HepG2 (cell line): ENCODE results near the gene DLX4. TPM values are rescaled to one million over a fixed set of nuclear protein-coding genes. Genes with fewer than 3 reads are reported as not detected.

Experiments
- BCL6 ChIP-seq: IDR thresholded peaks from 2 replicates; pipeline ENCODE4 v1.6.1; 2016; ENCODE audit warnings: missing genetic modification reagents, missing compliant biosample characterization
- CBFB ChIP-seq: sonication (generic); formaldehyde crosslinking; IDR thresholded peaks from 2 replicates; pipeline ENCODE4 v1.4.0; 2020; ENCODE audit warnings: missing genetic modification reagents
- HIC2 ChIP-seq: sonication (generic); formaldehyde crosslinking; IDR thresholded peaks from 2 replicates; pipeline ENCODE4 v1.9.0; 2022; ENCODE audit warnings: low read depth, missing genetic modification reagents
- IRF9 ChIP-seq: sonication (generic); formaldehyde crosslinking; IDR thresholded peaks from 2 replicates; pipeline ENCODE4 v1.8.0; 2022; ENCODE audit warnings: missing genetic modification reagents, mild to moderate bottlenecking, borderline replicate concordance
- PHF8 ChIP-seq: sonication (generic); formaldehyde crosslinking; IDR thresholded peaks from 2 replicates; pipeline ENCODE4 v1.5.0; 2020; ENCODE audit warnings: missing genetic modification reagents
- RORA ChIP-seq: sonication (generic); formaldehyde crosslinking; IDR thresholded peaks from 2 replicates; pipeline ENCODE4 v1.5.0; 2020; ENCODE audit warnings: mild to moderate bottlenecking, missing genetic modification reagents, moderate library complexity
- THRA ChIP-seq: sonication (generic); formaldehyde crosslinking; IDR thresholded peaks from 2 replicates; pipeline ENCODE4 v1.4.0; 2020; ENCODE audit warnings: missing genetic modification reagents, borderline replicate concordance
- ZBTB1 ChIP-seq: sonication (generic); formaldehyde crosslinking; IDR thresholded peaks from 2 replicates; pipeline ENCODE4 v1.4.0; 2020; ENCODE audit warnings: missing genetic modification reagents, borderline replicate concordance
- ZBTB38 ChIP-seq: sonication (generic); formaldehyde crosslinking; IDR thresholded peaks from 2 replicates; pipeline ENCODE4 v1.5.1; 2020; ENCODE audit warnings: mild to moderate bottlenecking, missing genetic modification reagents
- ZNF333 ChIP-seq: sonication (generic); formaldehyde crosslinking; IDR thresholded peaks from 2 replicates; pipeline ENCODE4 v1.4.0; 2020; ENCODE audit warnings: mild to moderate bottlenecking, missing genetic modification reagents, borderline replicate concordance
- ZNF496 ChIP-seq: sonication (generic); formaldehyde crosslinking; IDR thresholded peaks from 2 replicates; pipeline ENCODE4 v1.8.1; 2023; ENCODE audit warnings: mild to moderate bottlenecking, moderate library complexity, missing genetic modification reagents; ENCODE audit not compliant: insufficient replicate concordance
- ZNF510 ChIP-seq: sonication (generic); formaldehyde crosslinking; IDR thresholded peaks from 2 replicates; pipeline ENCODE4 v1.4.0; 2020; ENCODE audit warnings: low read depth, mild to moderate bottlenecking, missing genetic modification reagents
- ZNF570 ChIP-seq: sonication (generic); formaldehyde crosslinking; IDR thresholded peaks from 2 replicates; pipeline ENCODE4 v1.4.0; 2020; ENCODE audit warnings: mild to moderate bottlenecking, missing genetic modification reagents, borderline replicate concordance
- ZSCAN20 ChIP-seq: sonication (generic); formaldehyde crosslinking; IDR thresholded peaks from 2 replicates; pipeline ENCODE4 v1.4.0; 2020; ENCODE audit warnings: missing genetic modification reagents, mild to moderate bottlenecking, borderline replicate concordance
- ZSCAN9 ChIP-seq: IDR thresholded peaks from 2 replicates; pipeline ENCODE4 v1.6.1; 2016; ENCODE audit warnings: borderline replicate concordance
- polyA plus RNA-seq, 8 experiments: library from polyadenylated mRNA; depleted of rRNA in 3 of 8; stranded (reverse) in 7 of 8; unstranded in 1 of 8; fragments of >200 nt; fragmentation: Illumina TruSeq in 4 of 8; extraction: Trizol in 4 of 8; gene quantifications; 2 replicates each; pipeline versions ENCODE4 v1.2.1 to v1.2.3, GENCODE V29; 2011 to 2016; ENCODE audit warnings: low read depth in 4 of 8, missing spikeins in 1 of 8, mixed read lengths in 1 of 8; ENCODE audit not compliant: insufficient read depth in 1 of 8
- total RNA-seq, 5 experiments: library from RNA; depleted of rRNA; stranded (reverse); fragments of >200 nt; fragmentation: Illumina TruSeq; extraction: Trizol; gene quantifications; 2 replicates each; pipeline ENCODE4 v1.2.3, GENCODE V29; 2016; ENCODE audit warnings: low read depth in 1 of 5

The DLX4 gene
- total and polyA plus RNA-seq, 2 of the 13 experiments (the other 11 are each of a cell fraction or from before 2014, with no cell fraction given): 0.55 to 2.3 TPM

GRCh38 chr17:49952209-49952911 is 16.6 kb upstream of the DLX4 start (continued):
- TF ChIP-seq THRA (CRISPR knock-in tag): 0 out of 2 replicates have a peak, but pooled peaks have one; percentile 24
- no peak for TF ChIP-seq ZNF570 (CRISPR knock-in tag)
- no peak for TF ChIP-seq RORA (CRISPR knock-in tag)
- TF ChIP-seq BCL6 (CRISPR knock-in tag): no peak
- no peak for TF ChIP-seq ZNF333 (CRISPR knock-in tag)
- no peak for TF ChIP-seq PHF8 (CRISPR knock-in tag)
- TF ChIP-seq ZSCAN9: peak; percentile 54; the same call in 1 of the 2 replicates
- no peak for TF ChIP-seq ZNF496 (CRISPR knock-in tag)
- TF ChIP-seq CBFB: no peak
- no peak for TF ChIP-seq ZBTB38
- no peak for TF ChIP-seq ZSCAN20 (CRISPR knock-in tag)
- TF ChIP-seq ZNF510: no peak
- TF ChIP-seq HIC2 (CRISPR knock-in tag): no peak
- TF ChIP-seq IRF9 (CRISPR knock-in tag): no peak
- TF ChIP-seq ZBTB1: no peak
